Vagina (tissue), 2 donors: ENCODE data around the gene ZNF862. TPM values are rescaled to one million over a fixed set of nuclear protein-coding genes. Genes with fewer than 3 reads are reported as not detected.

Source experiments
- DNase-seq, 2 donors: peaks; one replicate each; pipeline ENCODE4 v3.0.0-alpha.2; 2017; ENCODE audit errors: extremely low spot score in 2 of 2
- H3K27ac ChIP-seq: fragments of 200-600 bp; sonication (generic); one replicate; pipeline ENCODE4 v1.5.1; 2019
- H3K27me3 ChIP-seq: fragments of 200-600 bp; sonication (generic); one replicate; pipeline ENCODE4 v1.5.1; 2019
- H3K36me3 ChIP-seq, 2 donors: fragments of 200-600 bp; sonication (generic); one replicate each; pipeline ENCODE4 v1.5.1; 2017 to 2019
- H3K4me1 ChIP-seq: fragments of 200-600 bp; sonication (generic); one replicate; pipeline ENCODE4 v1.5.1; 2019
- H3K4me3 ChIP-seq, 2 donors: fragments of 200-600 bp; sonication (generic); 1 replicate in 1 of 2; 2 replicates in 1 of 2; pipeline ENCODE4 v1.5.1; 2016 to 2019
- H3K9me3 ChIP-seq: fragments of 200-600 bp; sonication (generic); one replicate; pipeline ENCODE4 v1.5.1; 2019
- POLR2A ChIP-seq, 2 donors: fragments of 450-650 bp; IDR thresholded peaks; one replicate each; pipeline ENCODE4 v1.6.1; 2017; ENCODE audit warnings: antibody characterized with exemption in 2 of 2, mild to moderate bottlenecking in 2 of 2, moderate library complexity in 2 of 2
- POLR2AphosphoS5 ChIP-seq, 2 donors: sonication (generic); formaldehyde crosslinking; IDR thresholded peaks; one replicate each; pipeline ENCODE4 v1.9.0; 2017; ENCODE audit warnings: antibody characterized with exemption in 2 of 2, mild to moderate bottlenecking in 2 of 2, low read depth in 1 of 2; ENCODE audit not compliant: insufficient read depth in 1 of 2
- intact Hi-C: fragments of 100-400 bp; cut with DNase I; formaldehyde crosslinking; loops from one replicate; pipeline ENCODE4 v1.15.1; 2023
- total RNA-seq: library from RNA; depleted of rRNA; stranded (reverse); fragments of >200 nt; gene quantifications from one replicate; pipeline ENCODE4 v1.2.3, GENCODE V29; 2016
- TF ChIP-seq, protein P1 (sequence below), 3 experiments: fragments of 450-650 bp in 2 of 3; fragments of 200-600 bp in 1 of 3; sonication (generic) in 1 of 3; IDR thresholded peaks; one replicate each; pipeline ENCODE4 v1.5.1; 2017 to 2019; ENCODE audit warnings: antibody characterized with exemption in 3 of 3, mild to moderate bottlenecking in 2 of 3, moderate library complexity in 2 of 3

The ZNF862 gene
- total RNA-seq, 1 donor from 2014 or later, result 21.1 TPM

DNA sequence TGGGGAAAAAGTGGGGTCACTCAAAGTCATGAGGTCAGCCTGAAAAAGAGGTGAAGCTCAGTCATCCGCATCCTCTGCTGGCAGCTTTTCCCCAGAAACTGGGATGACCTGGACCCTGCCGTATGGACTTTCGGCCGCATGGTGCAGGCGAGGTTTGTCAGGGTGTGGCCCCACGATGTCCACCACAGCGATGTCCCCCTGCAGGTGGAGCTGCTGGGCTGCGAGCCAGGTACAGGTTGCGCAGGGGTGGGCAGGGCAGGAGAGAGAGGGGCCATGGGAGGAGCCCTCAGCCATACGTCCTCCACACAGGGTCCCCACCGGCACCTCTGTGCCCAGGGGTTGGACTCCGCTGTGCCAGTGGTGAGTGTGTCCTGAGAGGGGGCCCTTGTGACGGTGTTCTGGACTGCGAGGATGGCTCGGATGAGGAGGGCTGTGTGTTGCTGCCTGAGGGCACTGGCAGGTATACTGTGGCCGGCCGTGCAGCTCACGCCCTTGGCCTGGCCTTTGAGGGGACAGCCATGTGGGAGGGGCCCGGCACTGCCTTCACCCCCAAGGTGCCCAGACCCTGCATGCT is 41.8 kb upstream of the ZNF862 start:
- H3K4me3 ChIP-seq, result no peak overlapping the region
- H3K27ac ChIP-seq, result no peak overlapping the region
- no peaks in the 10 kb centered on the region for H3K36me3 ChIP-seq
- no peaks in the 10 kb centered on the region for H3K27me3 ChIP-seq
- no peaks in the 10 kb centered on the region for H3K9me3 ChIP-seq
- no peaks in the 10 kb centered on the region for H3K4me1 ChIP-seq
- intact Hi-C loops, result no loop called here
- TF ChIP-seq POLR2AphosphoS5 (IDR thresholded peaks at IDR 0.05; ENCODE audit: insufficient read depth in 1 of 2, low read depth in 1 of 2) (no peak), POLR2A (IDR thresholded peaks at IDR 0.05) (no peak)
- TF ChIP-seq, protein P1, sequence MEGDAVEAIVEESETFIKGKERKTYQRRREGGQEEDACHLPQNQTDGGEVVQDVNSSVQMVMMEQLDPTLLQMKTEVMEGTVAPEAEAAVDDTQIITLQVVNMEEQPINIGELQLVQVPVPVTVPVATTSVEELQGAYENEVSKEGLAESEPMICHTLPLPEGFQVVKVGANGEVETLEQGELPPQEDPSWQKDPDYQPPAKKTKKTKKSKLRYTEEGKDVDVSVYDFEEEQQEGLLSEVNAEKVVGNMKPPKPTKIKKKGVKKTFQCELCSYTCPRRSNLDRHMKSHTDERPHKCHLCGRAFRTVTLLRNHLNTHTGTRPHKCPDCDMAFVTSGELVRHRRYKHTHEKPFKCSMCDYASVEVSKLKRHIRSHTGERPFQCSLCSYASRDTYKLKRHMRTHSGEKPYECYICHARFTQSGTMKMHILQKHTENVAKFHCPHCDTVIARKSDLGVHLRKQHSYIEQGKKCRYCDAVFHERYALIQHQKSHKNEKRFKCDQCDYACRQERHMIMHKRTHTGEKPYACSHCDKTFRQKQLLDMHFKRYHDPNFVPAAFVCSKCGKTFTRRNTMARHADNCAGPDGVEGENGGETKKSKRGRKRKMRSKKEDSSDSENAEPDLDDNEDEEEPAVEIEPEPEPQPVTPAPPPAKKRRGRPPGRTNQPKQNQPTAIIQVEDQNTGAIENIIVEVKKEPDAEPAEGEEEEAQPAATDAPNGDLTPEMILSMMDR (IDR thresholded peaks at IDR 0.05), result no peak
- no peak for DNase-seq

DNA sequence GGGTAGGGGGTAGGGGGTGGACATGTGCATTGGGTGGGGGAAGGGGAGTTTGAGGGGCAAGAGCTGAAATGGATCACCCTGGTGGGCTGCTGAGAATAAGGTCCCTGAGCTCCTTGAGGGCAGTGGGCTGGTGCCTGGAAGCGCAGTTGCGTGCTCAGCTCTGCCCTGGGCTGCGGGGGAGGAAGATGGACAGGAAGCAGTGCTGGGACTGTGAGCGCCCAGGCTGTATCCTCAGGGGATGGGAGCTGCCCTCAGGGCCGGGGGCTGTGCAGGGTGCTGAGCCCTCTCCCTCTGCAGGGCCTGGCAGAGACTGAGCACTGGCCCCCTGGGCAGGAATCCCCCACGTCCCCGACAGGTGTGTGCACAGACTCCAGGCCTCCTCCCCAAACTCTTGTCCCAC is 40.4 kb upstream of the ZNF862 start:
- TF ChIP-seq POLR2A (IDR thresholded peaks at IDR 0.05) (no peak), POLR2AphosphoS5 (IDR thresholded peaks at IDR 0.05; ENCODE audit: insufficient read depth in 1 of 2, low read depth in 1 of 2) (no peak)
- TF ChIP-seq, protein P1 (IDR thresholded peaks at IDR 0.05), result no peak
- no peak overlapping the region for H3K27ac ChIP-seq
- intact Hi-C loops, result no loop called here

DNA sequence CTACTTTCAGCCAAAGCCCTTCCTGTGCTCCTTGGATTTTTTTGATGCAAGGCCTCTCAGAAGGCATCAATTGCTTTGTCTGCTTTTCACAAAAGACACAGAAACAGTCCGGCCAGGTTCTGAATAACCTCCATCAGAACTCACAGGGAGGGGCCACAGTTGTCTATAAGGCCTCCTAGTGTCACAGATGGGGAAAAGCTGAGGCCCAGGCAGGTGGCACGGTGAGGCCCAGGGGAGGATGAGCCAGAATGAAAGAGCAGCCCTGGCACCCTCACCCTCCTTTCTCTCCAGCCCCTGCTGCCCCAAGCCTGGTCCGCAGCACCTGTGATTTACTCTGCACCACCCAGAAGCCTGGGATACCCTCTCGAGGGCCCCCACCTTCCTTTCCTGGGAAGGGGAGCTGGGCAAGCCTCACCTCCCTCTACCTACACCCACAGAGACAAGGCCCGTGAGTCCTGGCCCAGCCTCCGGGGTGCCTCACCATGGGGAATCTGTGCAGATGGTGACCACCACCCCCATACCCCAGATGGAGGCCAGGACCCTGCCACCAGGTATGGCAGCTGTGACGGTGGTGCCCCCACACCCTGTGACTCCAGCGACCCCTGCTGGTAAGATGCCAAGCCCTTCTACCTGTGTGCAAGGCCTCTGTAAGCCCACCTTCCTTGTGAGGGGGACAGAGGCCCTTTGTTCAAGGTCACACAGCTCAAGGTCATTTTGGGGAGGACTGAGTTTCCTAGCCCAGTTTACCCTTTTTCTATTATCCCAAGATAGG is 38.6 kb upstream of the ZNF862 start:
- no peak overlapping the region for H3K4me3 ChIP-seq
- H3K27ac ChIP-seq, result no peak overlapping the region
- H3K36me3 ChIP-seq, result no peaks in the 10 kb centered on the region
- no peaks in the 10 kb centered on the region for H3K9me3 ChIP-seq
- TF ChIP-seq POLR2A (IDR thresholded peaks at IDR 0.05), result no peak
- TF ChIP-seq, protein P1 (IDR thresholded peaks at IDR 0.05), result no peak
- no peak for TF ChIP-seq POLR2AphosphoS5 (IDR thresholded peaks at IDR 0.05; ENCODE audit: insufficient read depth in 1 of 2, low read depth in 1 of 2)
- no peaks in the 10 kb centered on the region for H3K4me1 ChIP-seq
- H3K27me3 ChIP-seq, result no peaks in the 10 kb centered on the region
- DNase-seq, result no peak
- intact Hi-C loops, result no loop called here

More for the DNA sequence above, 40.4 kb upstream of the ZNF862 start:
- Histone ChIP-seq H3K4me1 (no peaks in the 10 kb centered on the region), H3K4me3 (no peak overlapping the region), H3K27me3 (no peaks in the 10 kb centered on the region), H3K9me3 (no peaks in the 10 kb centered on the region), H3K36me3 (no peaks in the 10 kb centered on the region)
- DNase-seq, result no peak

GRCh38 chr7:149800169-149800555 is 38.0 kb upstream of the ZNF862 start:
- H3K9me3 ChIP-seq, result no peaks in the 10 kb centered on the region
- intact Hi-C loops, result no loop called here
- no peak overlapping the region for H3K4me3 ChIP-seq
- H3K4me1 ChIP-seq, result no peaks in the 10 kb centered on the region
- H3K36me3 ChIP-seq, result no peaks in the 10 kb centered on the region
- DNase-seq, result no peak
- H3K27ac ChIP-seq, result no peak overlapping the region
- TF ChIP-seq, protein P1 (IDR thresholded peaks at IDR 0.05), result no peak
- no peak for TF ChIP-seq POLR2AphosphoS5 (IDR thresholded peaks at IDR 0.05; ENCODE audit: insufficient read depth in 1 of 2, low read depth in 1 of 2)
- no peak for TF ChIP-seq POLR2A (IDR thresholded peaks at IDR 0.05)
- H3K27me3 ChIP-seq, result no peaks in the 10 kb centered on the region

- Histone ChIP-seq H3K9me3 (no peaks in the 10 kb centered on the region), H3K36me3 (no peaks in the 10 kb centered on the region), H3K27ac (no peak overlapping the region), H3K4me1 (no peaks in the 10 kb centered on the region), H3K27me3 (no peaks in the 10 kb centered on the region), H3K4me3 (no peak overlapping the region)
- intact Hi-C loops, result no loop called here
- TF ChIP-seq POLR2AphosphoS5 (IDR thresholded peaks at IDR 0.05; ENCODE audit: insufficient read depth in 1 of 2, low read depth in 1 of 2) (no peak), POLR2A (IDR thresholded peaks at IDR 0.05) (no peak)
- TF ChIP-seq, protein P1 (IDR thresholded peaks at IDR 0.05), result no peak
- DNase-seq, result no peak
Observed at GRCh38 chr7:149801002-149801566, 37.1 kb upstream of the ZNF862 start.
